Transverse colon (tissue), 4 donors: Measurements from ENCODE around the gene SPEN.

Experiments
- EP300 ChIP-seq: sonication (generic); formaldehyde crosslinking; IDR thresholded peaks from one replicate; pipeline ENCODE4 v1.6.1; 2017; ENCODE audit warnings: antibody characterized with exemption, low read depth
- POLR2A ChIP-seq: fragments of 450-650 bp; IDR thresholded peaks from one replicate; pipeline ENCODE4 v1.6.1; 2016; ENCODE audit warnings: antibody characterized with exemption, mild to moderate bottlenecking, moderate library complexity
- POLR2AphosphoS5 ChIP-seq, 3 donors: sonication (generic); formaldehyde crosslinking; IDR thresholded peaks; one replicate each; pipeline ENCODE4 v1.6.1; 2016; ENCODE audit warnings: antibody characterized with exemption in 3 of 3
- TF ChIP-seq, protein P1 (sequence below), 5 experiments: fragments of 200-600 bp in 3 of 5; fragments of 450-650 bp in 2 of 5; sonication (generic) in 3 of 5; IDR thresholded peaks; 1 replicate in 2 of 5; 2 replicates in 3 of 5; pipeline ENCODE4 v1.5.1; 2016 to 2017; ENCODE audit warnings: antibody characterized with exemption in 5 of 5, inconsistent platforms in 3 of 5, mild to moderate bottlenecking in 2 of 5, moderate library complexity in 1 of 5

GRCh38 chr1:15886611-15887167 is 39.2 kb downstream of the SPEN start:
- no peak for TF ChIP-seq POLR2A
- TF ChIP-seq, protein P1, sequence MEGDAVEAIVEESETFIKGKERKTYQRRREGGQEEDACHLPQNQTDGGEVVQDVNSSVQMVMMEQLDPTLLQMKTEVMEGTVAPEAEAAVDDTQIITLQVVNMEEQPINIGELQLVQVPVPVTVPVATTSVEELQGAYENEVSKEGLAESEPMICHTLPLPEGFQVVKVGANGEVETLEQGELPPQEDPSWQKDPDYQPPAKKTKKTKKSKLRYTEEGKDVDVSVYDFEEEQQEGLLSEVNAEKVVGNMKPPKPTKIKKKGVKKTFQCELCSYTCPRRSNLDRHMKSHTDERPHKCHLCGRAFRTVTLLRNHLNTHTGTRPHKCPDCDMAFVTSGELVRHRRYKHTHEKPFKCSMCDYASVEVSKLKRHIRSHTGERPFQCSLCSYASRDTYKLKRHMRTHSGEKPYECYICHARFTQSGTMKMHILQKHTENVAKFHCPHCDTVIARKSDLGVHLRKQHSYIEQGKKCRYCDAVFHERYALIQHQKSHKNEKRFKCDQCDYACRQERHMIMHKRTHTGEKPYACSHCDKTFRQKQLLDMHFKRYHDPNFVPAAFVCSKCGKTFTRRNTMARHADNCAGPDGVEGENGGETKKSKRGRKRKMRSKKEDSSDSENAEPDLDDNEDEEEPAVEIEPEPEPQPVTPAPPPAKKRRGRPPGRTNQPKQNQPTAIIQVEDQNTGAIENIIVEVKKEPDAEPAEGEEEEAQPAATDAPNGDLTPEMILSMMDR (IDR thresholded peaks at IDR 0.05) = peak in 1 of 5 experiments; percentile 37
- no peak for TF ChIP-seq EP300
- no peak for TF ChIP-seq POLR2AphosphoS5 (IDR thresholded peaks at IDR 0.05)
